Measurements from ENCODE around the gene RNF115.
"Not testable (repeated sequence)": the region's sequence is repeated elsewhere in the genome, so short reads cannot be mapped to it uniquely, and the experiment has no call there.

RNF115 gene

DNA sequence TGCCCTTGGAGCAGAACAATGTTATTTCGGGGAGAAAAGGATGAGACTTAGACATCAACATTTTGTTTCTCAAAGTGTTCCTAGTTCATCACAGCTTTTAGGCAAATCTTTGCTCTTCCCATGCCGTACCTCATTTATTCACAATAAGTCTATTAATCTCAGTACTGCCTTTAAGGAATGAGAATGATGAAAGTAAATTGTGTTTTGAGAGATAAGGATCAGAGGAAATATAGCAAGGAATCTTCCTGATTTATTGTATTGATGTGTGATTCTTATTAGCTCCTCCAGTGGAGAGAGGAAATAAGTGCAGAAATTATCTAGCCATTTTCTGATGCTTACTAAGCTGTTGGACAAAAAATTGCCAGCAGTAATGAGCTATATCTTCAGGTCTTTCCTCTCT lies 2.1 kb upstream of the RNF115 start:
- DNase-seq, result no peak

DNA sequence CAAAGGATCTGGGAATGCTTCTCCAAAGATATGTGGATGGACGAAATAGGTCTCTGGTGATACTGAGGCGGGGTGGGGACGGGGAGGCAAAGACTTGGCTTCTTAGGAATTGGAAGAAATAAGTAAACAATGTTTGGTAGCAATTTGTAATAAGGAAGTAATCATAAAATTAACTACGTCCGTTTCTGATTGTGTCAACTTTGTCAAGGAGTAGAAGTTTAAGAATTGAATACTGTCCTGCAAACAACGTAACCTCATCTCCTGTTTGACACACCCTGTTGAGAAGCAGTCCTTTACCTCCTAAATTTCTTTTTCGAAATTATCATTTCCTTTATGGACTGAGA lies 576 bp upstream of the RNF115 start:
- no peak for DNase-seq

DNA sequence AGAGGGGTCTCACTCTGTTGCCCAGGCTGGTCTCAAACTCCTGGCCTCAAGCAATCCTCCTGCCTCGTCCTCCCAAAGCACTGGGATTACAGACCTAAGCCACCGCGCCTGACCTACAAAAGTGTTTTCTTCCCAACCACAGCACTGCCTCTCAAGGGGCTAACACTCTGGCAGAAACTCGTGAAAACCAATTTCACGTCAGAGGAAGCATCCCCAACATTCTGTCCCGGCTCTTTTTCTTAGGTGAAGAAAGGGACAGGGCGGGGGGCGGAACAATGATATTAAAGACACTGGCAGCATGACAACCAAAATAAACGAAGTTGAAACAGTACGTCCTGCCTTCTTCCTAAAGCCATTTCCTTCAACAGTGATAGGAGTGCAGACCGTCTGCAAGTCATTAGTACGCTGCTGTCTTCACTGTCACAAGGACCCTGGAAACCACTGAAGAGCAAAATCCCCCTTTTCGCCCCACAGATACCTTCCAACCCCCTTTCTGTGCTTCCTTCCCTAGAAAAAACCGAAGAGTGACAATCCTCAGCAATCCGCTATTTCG lies 1.0 kb downstream of the RNF115 start:
- DNase-seq, result not testable (repeated sequence)

DNA sequence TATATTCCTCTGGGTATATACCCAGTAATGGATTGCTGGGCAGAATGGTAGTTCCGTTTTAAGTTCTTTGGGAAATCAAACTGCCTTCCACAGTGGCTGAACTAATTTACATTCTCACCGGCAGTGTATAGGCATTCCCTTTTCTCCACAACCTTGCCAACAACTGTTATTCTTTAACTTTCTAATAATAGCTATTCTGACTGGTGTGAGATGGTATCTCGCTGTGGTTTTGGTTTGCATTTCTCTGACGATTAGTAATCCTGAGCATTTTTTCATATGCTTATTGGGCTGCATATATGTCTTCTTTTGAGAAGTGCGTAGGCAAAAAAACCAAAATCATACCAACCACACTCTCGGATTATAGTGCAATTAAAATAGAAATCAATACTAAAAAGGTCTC lies 5.8 kb downstream of the RNF115 start:
- DNase-seq, result not testable (repeated sequence)

DNA sequence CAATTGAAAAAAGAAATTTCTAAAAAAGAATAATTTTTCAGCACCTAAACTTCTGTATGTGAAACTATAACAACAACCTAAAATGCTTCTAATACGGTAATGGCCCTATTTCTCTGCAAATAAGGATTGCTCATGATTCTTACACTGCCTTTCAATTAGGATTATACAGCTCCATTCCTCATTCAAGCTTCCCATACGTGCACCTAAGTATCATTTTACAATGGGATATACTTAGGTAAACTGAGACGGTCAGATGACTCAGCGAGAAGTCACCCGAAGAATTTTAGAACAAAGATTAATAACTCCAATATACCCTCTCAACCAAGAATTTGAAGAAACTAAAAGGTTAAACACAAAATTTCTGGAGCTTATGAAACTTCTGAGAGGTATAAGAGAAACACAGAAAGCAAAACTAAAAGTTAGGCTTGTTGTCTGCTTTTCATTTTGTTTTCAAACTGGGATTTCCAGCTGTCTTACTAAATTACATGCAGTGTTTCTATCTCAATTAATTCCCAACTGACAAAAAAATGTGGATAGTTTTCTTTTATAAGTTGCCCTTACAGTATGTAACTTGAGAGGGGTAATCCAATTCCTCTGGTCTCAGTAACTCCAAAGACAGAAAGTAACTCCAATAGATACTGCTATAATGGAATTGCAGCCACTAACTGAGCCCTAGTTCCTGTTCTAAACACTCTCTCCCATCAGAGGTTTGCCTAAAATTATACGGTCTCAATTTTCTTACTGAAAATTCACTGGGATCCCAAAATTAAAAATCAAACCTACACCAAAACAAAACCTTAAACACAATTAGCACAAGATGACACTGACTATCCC lies 10.7 kb downstream of the RNF115 start:
- not testable (repeated sequence) for DNase-seq

DNA sequence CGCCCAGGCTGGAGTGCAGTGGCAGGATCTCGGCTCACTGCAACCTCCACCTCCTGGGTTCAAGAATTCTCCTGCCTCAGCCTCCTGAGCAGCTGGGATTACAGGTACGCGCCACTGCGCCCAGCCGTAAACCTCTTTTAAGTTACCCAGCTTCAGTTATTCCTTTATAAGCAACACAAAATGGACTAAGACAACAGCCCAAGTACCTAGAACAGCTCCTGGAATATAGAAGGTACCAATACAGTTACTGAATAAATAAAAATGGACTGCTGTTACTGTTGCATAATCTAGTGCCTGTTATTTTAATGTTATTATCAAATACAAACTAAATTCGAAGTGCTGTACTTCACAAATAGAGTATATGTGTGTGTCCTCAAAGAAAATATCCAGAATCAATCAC lies 17.1 kb downstream of the RNF115 start:
- no peak for DNase-seq

DNA sequence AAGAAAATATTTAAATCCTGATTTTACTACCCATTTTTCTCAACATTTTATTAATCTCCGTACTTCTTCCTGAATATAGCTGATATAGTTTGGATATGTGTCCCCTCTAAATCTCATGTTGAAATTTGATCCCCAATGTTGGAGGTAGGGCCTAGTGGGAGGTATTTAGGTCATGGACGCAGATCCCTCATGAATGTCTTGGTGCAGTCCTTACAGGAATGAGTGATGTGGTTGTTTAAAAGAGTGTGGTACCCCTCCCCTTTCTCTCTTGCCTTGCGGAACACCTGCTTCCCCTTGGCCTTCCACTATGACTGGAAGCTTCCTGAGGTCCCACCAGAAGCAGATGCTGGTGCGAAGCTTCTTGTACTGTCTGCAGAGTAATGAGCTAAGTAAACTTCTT lies 17.5 kb downstream of the RNF115 start:
- no peak for DNase-seq

DNA sequence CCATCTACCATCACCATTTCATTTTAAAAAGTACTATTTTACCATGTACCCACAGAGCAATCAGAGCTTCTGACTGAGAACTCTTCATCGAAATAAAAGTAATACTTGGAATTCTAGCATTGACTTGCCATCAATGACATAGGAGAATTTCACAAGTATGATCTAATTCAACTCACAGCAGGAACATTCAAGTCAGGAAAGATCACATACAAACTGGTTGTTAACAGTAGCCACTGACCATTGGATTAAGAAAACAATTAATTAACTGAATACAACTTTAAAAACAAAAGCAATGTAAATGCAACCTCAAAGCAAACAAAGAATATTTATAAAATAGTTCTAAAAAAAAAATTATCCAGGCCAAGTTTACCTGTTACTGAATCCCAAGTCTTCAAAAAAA lies 18.8 kb downstream of the RNF115 start:
- no peak for DNase-seq

DNA sequence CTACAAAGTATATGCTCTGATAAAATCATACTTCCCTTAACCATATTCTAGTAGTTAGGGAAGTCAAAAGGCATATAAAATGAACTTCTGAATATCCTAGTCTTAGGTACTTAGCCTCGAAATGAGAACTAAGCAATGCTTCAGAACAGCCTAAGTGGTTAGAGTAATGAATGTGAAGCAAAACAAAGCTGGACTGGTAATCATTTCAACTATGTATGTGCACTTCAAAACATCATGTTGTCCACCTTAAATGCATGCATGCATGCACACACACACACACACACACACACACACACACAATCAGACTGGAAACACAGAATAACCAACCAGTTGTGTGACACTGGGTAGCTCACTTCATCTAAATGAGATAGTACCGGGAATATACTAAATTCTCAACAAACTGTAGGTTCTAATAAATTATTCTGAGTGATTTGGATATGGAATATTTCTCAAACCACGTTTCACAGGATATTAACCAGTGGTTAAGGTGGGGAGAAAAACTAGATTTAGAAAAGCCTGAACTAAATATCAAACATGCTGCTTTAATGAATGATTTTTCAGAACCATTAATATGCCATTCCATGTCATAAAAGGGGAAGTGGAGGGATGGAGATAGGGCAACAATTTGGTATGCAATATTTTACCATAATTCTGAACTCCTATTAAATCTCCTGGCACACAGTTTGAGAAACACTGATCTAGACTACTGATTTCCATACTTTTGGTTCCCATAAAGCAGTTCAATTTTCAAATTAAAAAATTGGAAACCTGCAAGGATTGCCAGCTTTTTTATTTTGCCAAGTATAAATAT lies 19.5 kb downstream of the RNF115 start:
- DNase-seq, result no peak

DNA sequence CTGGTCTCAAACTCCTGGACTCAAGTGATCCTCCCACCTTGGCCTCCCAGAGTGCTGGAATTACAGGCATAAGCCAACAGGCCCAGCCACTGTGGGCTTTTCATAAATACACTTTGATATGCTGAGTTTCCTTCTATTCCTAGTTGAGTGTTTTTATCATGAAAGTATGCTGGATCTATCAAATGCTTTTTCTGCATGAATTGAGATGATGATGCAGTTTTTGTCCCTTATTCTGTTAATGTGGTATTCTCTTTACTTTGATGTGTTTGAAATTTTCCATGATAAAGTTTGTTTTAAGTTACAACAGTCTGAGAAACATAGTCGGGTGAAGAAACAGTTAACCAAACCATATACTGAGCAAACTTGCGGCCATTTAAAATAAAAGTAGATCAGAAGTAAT lies 24.1 kb downstream of the RNF115 start:
- DNase-seq, result no peak

DNA sequence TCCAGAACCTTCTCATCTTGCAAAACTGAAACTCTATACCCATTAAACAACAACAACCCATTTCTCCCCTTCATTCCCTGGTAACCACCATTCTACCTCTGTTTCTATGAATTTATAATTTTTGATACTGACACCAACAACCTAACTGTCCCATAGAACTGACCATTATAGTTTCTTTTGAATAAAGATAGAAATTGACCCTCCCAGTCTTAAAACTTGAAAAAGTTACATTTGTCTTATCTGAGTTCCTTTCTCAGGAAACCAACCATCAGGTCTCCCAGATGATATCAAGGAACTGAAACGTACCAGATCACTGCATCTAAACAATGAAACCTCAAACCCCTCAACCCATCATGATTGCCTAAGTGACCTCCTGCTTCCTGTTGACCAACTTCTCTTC lies 27.1 kb downstream of the RNF115 start:
- no peak for DNase-seq

DNA sequence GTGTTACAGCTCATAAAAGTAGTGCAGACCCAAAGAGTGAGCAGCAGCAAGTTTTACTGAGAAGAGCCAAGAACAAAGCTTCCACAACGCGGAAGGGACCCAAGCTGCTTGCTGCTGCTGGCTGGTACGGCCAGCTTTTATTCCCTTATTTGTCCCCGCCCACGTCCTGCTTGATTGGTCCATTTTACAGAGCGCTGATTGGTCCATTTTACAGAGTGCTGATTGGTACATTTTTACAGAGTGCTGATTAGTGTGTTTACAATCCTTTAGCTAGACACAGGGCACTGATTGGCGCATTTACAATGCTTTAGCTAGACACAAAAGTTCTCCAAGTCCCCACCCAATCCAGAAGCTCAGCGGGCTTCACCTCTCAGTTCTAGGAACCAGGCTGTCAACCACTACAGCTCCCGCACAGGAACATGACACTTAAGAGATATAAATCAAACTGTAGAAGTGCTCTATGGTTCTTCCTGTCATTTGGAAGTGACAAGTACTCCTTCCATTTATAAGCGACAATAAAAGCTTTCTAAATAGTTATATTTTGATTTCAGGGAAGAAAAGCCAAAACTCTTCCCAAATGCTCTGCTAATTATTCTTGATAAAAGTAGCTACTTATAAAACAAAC lies 28.5 kb downstream of the RNF115 start:
- DNase-seq, result no peak

DNA sequence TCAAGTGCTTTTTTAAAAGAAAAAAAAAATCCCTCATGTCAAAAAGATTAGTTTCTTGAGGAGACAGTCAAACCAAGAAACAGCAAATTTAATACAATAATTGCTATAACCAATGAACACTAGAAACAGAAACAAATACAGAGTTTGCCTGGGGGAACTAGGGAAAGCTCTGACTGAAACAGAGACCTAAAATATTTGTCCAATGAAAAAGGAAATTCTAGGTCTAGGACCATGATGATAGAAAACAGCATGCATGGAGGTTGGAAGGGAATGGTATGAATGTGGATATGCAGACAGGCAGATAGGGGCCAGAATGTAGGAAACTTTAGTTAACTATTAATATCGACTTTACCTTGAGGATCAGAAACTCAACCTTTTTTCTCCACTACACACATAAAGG lies 31.4 kb downstream of the RNF115 start:
- DNase-seq, result no peak

DNA sequence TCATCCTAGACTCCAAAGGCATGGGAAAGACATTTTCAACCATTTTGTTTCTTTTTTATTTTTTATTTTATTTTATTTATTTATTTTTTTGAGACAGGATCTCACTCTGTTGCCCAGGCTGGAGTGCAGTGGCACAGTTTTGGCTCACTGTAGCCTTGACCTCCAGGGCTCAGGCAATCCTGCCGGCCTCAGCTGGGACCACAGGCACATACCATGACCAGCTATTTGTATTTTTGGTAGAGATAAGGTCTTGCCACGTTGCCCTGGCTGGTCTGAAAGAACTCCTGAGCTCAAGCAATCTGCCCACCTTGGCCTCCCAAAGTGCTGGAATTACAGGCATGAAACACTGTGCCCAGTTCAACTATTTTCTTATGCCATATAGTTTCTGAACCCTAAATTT lies 32.0 kb downstream of the RNF115 start:
- not testable (repeated sequence) for DNase-seq

DNA sequence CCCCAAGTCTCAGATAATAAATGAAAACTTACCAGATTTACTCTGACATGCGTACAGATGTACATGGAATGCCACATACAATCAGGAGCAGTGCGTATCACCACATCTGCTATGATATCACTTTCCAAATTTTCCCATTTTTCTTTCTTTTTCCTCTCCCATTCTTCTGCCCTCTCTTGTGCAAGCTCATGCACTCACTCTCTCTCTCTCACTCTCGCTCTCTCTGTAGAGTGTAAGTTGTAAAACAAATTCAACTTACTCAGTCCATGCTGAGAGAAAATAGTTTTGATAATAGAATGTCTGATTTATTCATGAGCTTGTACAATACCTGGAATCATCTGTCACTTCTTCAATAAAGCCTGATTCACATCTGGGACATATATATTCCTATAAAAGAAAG lies 35.3 kb downstream of the RNF115 start:
- no peak for DNase-seq

DNA sequence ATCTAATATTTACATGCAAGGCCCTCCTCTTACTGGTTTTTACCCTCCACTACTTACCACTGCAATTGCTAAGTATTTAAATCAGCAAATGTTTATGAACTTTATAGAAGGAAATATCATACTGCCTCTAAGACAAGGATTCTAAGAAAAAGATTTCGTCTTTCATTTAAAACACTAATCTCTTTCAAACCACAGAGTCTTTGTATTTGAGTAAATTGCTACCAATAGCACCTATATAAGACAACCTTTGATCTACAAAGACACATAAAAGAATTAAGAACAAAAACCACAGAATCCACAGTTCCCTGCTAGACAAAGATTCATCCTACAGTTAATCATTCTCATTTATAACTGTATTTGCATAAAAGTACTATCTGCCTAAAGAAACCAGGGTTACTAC lies 37.6 kb downstream of the RNF115 start:
- no peak for DNase-seq

DNA sequence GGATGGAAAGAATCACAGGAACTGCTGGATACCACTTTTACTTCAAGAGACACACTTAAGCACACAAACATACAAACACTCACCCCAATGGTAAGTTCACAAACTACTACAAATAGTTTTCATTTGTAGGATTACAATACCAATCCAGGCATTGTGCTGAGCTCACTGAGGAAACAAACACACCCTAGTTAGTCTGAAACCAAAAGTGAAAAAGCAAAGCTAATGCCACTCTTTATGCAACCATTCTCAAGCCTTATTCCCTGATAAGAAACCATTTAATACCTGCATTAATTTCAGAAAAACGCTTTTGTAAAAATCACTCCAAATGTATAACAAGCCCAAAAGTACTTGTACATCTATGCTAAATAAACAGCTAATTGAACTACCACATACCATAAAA lies 38.3 kb downstream of the RNF115 start:
- no peak for DNase-seq

DNA sequence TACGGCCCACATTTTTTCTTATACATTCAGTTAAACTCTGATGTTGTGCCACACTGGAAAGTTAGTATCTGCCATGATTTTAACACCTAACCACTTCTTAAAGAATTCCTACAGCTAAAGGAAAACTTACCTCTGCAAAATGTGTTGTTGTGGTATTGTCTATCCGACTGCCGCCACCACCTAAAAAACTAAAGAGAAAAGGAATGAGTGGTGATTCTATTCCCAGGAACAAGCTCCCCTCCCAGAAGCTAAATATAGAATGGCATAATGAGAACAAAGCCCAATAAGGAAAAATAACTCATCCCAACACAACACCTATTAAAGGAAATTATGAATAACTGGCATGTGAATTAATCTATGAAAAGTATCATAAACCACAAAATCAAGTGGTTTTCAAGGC lies 39.5 kb downstream of the RNF115 start:
- DNase-seq, result no peak

DNA sequence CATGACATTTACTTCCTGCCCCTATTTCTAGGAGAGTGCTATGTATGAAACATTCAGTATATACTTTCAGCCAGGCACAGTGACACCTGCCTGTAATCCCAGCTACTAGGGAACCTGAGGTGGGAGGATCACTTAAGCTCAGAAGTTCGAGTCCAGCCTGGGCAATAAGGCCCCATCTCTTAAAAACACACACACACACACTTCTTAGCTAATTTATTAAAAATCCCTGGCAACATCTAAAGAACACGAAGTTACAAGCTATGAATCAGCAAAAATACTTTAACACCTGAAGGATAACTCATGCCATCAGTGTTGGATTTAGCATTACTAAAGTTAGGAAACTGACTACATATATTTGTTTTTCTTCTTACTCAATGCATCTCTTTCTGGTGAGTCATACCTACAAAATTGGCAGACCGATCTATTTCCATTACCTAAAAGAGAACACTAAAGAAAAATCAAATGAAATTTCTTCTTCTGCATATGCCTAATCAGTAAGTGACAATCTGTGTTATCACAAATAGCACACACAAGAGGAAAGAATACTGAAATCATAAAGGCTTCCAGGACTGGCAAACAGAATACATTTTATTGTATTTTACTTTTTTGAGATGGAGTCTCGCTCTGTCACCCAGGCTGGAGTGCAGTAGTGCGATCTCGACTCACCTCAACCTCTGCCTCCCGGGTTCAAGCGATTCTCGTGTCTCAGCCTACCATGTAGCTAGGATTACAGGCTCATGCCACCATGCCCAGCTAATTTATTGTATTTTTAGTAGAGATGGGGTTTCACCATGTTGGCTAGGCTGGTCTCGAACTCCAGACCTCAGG lies 41.4 kb downstream of the RNF115 start:
- no peak for DNase-seq

DNA sequence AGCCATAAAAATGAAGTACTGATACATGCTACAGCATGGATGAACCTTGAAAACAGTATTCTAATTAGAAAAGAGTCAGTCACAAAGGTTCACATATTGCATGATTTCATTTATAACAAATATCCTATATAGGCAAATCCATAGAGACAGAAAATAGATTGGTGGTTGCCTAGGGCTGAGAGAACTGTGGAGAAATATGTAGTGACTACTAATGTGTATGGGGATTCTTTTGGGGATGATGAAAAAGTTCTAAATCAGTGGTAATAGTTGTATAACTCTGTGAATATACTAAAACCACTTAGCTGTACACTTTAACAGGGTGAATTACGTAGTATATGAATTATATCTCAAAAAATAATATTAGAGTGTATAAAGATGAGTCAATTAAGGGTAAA lies 45.8 kb downstream of the RNF115 start:
- no peak for DNase-seq

DNA sequence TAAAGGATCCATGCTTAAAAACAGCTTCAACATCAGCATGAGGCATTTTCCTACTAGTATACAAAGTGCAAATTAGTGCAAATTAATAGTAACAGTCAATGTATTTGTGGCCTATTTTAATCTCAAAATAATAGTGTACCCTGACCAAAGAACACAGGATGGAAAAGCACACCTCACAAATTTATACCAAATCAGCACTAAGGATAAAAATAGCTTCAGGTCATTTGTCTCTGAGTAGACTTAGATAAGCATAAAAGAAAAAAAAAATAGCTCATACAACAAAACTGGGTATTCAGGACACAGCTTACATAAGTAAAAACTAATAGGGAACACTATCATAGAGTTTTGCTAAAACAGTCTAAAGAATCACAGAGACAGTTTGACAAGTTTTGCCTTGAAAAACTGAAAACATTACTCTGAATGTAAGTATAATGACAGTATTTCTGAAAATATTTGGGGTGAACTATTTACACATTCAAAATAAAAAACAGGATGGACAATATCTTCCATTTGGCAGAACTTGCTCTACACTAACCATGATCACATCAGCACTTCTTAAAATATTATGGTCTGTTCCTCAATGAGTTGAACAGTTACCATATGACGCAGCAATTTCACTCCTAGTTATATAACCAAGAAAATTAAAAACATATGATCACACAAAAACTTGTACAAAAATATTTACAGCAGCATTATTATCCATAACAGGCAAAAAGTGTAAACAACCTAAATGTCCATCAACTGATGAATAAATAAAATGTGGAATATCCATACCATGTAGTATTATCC lies 46.3 kb downstream of the RNF115 start:
- DNase-seq, result no peak

DNA sequence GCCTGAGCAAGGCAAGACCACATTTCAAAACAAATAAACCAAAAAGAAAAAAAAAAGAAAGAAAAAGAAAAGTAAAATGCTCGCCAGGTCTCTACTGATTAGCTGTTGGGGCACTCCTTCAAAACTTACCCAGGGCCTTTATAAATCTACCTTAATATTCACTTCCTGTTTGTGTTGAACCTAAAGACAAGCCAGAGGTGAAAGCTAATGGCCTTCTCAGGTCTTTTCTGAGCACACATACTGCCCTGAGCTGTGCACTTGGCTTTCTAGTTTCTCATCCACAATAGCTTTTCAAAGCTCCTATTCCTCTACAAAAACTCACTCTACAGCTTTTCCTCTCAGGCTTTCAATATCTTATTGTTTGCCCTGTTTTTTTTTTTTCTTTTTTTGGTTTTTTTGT lies 50.5 kb downstream of the RNF115 start:
- no peak for DNase-seq

Measured in activated CD4-positive, alpha-beta T cell treated with anti-CD3 and anti-CD28 coated beads for 4 hours (primary cell).